ENCODE data around the gene RLN2. TPM values are rescaled to one million over a fixed set of nuclear protein-coding genes. Genes with fewer than 3 reads are reported as not detected.

Gene RLN2
- under 1 TPM; 0.33 to 0.69 TPM for total RNA-seq

GRCh38 chr9:5303840-5304795 is at the start of gene RLN2:
TSS of gene RLN2 (minus strand) at chr9:5304716. CDS start at chr9:5304580, 136 bp downstream.

GRCh38 chr9:5338992-5339981 is 34.8 kb upstream of the RLN2 start, which contains the start of gene RLN1:
TSS of gene RLN1 (minus strand) at chr9:5339876. CDS start at chr9:5339746, 130 bp downstream.

Small RNAs within 50 kb of the gene (small RNA-seq; reads per million reads assigned to genes)
- 0 reads per million in 2 donors for gene HMGN2P31

Other genes with a start within 250 kb of the RLN2 start
- gene INSL6, start 119.1 kb downstream of the RLN2 start, total RNA-seq = not detected
- gene INSL4, start 73.3 kb downstream of the RLN2 start, total RNA-seq = under 1 TPM in 1 of 2 donors, not detected in 1; 0.34 TPM
- gene RLN1, start 35.2 kb upstream of the RLN2 start, total RNA-seq = under 1 TPM in 1 of 2 donors, not detected in 1; 0.67 TPM
- 10 to 100 TPM; 22.0 to 26.2 TPM for gene PLGRKT, start 133.2 kb upstream of the RLN2 start, total RNA-seq
- 1 to 10 TPM; 4.0 to 4.5 TPM for gene CD274, start 145.8 kb upstream of the RLN2 start, total RNA-seq
- 1 to 10 TPM; 6.3 to 9.6 TPM for gene PDCD1LG2, start 205.8 kb upstream of the RLN2 start, total RNA-seq